ENCODE results near the gene KIAA1328. TPM values are rescaled to one million over a fixed set of nuclear protein-coding genes. Genes with fewer than 3 reads are reported as not detected.

KIAA1328 gene
- total and polyA plus RNA-seq, 4 donors = 2.8 to 48.1 (median 7.0) TPM

DNA sequence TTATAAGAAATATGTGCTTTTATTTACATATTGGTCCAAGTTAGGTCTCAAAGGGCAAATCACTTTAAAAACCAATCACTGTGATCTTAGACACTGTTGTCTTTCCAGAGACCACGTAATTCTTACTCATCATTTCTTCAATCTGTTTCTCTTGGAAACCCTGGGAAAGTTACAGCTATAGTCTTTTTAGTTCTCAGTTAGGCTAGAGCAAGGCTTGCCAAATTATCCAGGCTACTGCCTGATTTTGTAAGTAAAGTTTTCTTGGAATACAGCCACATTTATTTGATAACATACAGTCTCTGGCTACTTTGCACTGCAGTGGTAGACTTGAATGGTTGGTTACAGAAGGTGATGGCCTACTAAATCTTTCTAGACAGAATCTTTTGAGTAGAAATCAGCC, 106.0 kb downstream of the KIAA1328 start:
- ATAC-seq (ENCODE audit: insufficient read depth, low FRiP score) (no peak), DNase-seq (peak in 2 of 3 donors; percentile 61 to 76)
- peaks cover 0 to 5% (median under 1%) of the 10 kb centered on the region in 4 donors for H3K9me3 ChIP-seq (ENCODE audit: control insufficient read depth in 4 of 4, insufficient read depth in 3 of 4, low read length in 3 of 4)
- H3K27me3 ChIP-seq (ENCODE audit: control insufficient read depth in 3 of 3, insufficient read depth in 3 of 3, low read length in 2 of 3) = no peaks in the 10 kb centered on the region
- no peak overlapping the region for H3K4me3 ChIP-seq
- H3K9ac ChIP-seq (ENCODE audit: insufficient read depth in 1 of 2, low read length in 2 of 2) = no peak overlapping the region
- H3K27ac ChIP-seq (ENCODE audit: low read depth in 1 of 2, low read length in 1 of 2) = no peak overlapping the region
- H3K36me3 ChIP-seq (ENCODE audit: control insufficient read depth in 4 of 4, insufficient read depth in 4 of 4, low read length in 4 of 4) = peaks cover 0 to 8% (median 1%) of the 10 kb centered on the region in 4 donors
- 75 to 97% methylated on average over 1 of the region's 1 CpG for WGBS, 2 donors
- peaks cover 0 to 8% (median 0%) of the 10 kb centered on the region in 5 donors for H3K4me1 ChIP-seq (ENCODE audit: control insufficient read depth in 5 of 5, insufficient read depth in 5 of 5, low read length in 5 of 5)
- no peak for TF ChIP-seq CTCF (IDR thresholded peaks at IDR 0.05; ENCODE audit: control extremely low read depth, extremely low read depth)

DNA sequence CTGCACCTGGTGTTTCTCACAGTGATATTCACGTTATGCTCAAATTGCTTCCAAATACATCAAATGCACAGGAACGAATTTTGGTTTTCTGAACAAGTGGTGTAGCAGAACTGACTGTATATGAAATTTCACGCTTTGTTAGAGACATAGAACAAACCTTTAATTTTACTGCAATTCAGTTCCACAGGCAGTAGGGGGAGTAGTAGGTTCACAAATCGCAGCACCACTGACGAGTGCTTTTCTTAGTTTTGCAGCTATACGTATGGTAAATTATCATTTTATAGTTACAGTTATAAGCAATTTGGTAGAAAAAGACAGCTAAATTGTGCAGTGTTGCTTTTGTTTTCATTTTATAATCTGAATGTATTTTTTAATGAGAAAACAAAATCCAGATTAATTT, 113.3 kb downstream of the KIAA1328 start:
- TF ChIP-seq CTCF (IDR thresholded peaks at IDR 0.05; ENCODE audit: control extremely low read depth, extremely low read depth) = no peak
- Histone ChIP-seq H3K9me3 (ENCODE audit: control insufficient read depth in 4 of 4, insufficient read depth in 3 of 4, low read length in 3 of 4) (peaks cover 0 to 8% (median under 1%) of the 10 kb centered on the region in 4 donors), H3K36me3 (ENCODE audit: control insufficient read depth in 4 of 4, insufficient read depth in 4 of 4, low read length in 4 of 4) (no peaks in the 10 kb centered on the region), H3K27ac (ENCODE audit: low read depth in 1 of 2, low read length in 1 of 2) (no peak overlapping the region), H3K4me1 (ENCODE audit: control insufficient read depth in 5 of 5, insufficient read depth in 5 of 5, low read length in 5 of 5) (peaks cover 0 to 1% (median 0%) of the 10 kb centered on the region in 5 donors), H3K27me3 (ENCODE audit: control insufficient read depth in 3 of 3, insufficient read depth in 3 of 3, low read length in 2 of 3) (no peaks in the 10 kb centered on the region), H3K4me3 (no peak overlapping the region), H3K9ac (ENCODE audit: insufficient read depth in 1 of 2, low read length in 2 of 2) (no peak overlapping the region)
- DNase-seq = peak in 2 of 3 donors; percentile 27 to 52
- WGBS, 2 donors = 74 to 79% methylated on average over 6 of the region's 6 CpGs
- no peak for ATAC-seq (ENCODE audit: insufficient read depth, low FRiP score)

- H3K36me3 ChIP-seq (ENCODE audit: control insufficient read depth in 4 of 4, insufficient read depth in 4 of 4, low read length in 4 of 4) = no peaks in the 10 kb centered on the region
- no peak for TF ChIP-seq CTCF (IDR thresholded peaks at IDR 0.05; ENCODE audit: control extremely low read depth, extremely low read depth)
- DNase-seq (peak; percentile 50 to 66 (median 51)), ATAC-seq (ENCODE audit: insufficient read depth, low FRiP score) (no peak)
- H3K9me3 ChIP-seq (ENCODE audit: control insufficient read depth in 4 of 4, insufficient read depth in 3 of 4, low read length in 3 of 4) = no peaks in the 10 kb centered on the region
- no peak overlapping the region for H3K27ac ChIP-seq (ENCODE audit: low read depth in 1 of 2, low read length in 1 of 2)
- no peak overlapping the region for H3K9ac ChIP-seq (ENCODE audit: insufficient read depth in 1 of 2, low read length in 2 of 2)
- H3K4me3 ChIP-seq = no peak overlapping the region
- H3K4me1 ChIP-seq (ENCODE audit: control insufficient read depth in 5 of 5, insufficient read depth in 5 of 5, low read length in 5 of 5) = peaks cover 0 to 6% (median 0%) of the 10 kb centered on the region in 5 donors
- WGBS, 2 donors = 76 to 86% methylated on average over 6 of the region's 6 CpGs
- no peaks in the 10 kb centered on the region for H3K27me3 ChIP-seq (ENCODE audit: control insufficient read depth in 3 of 3, insufficient read depth in 3 of 3, low read length in 2 of 3)
Measured at GRCh38 chr18:36947820-36948348, 119.0 kb downstream of the KIAA1328 start.

- Histone ChIP-seq H3K27me3 (ENCODE audit: control insufficient read depth in 3 of 3, insufficient read depth in 3 of 3, low read length in 2 of 3) (no peaks in the 10 kb centered on the region), H3K27ac (ENCODE audit: low read depth in 1 of 2, low read length in 1 of 2) (no peak overlapping the region), H3K9ac (ENCODE audit: insufficient read depth in 1 of 2, low read length in 2 of 2) (no peak overlapping the region), H3K4me3 (no peak overlapping the region), H3K36me3 (ENCODE audit: control insufficient read depth in 4 of 4, insufficient read depth in 4 of 4, low read length in 4 of 4) (no peaks in the 10 kb centered on the region), H3K4me1 (ENCODE audit: control insufficient read depth in 5 of 5, insufficient read depth in 5 of 5, low read length in 5 of 5) (peaks cover 0 to 6% (median 0%) of the 10 kb centered on the region in 5 donors), H3K9me3 (ENCODE audit: control insufficient read depth in 4 of 4, insufficient read depth in 3 of 4, low read length in 3 of 4) (no peaks in the 10 kb centered on the region)
- whole genome bisulfite sequencing, 2 donors = 56 to 68% methylated on average over 4 of the region's 4 CpGs
- ATAC-seq (ENCODE audit: insufficient read depth, low FRiP score) = no peak
- TF ChIP-seq CTCF (IDR thresholded peaks at IDR 0.05; ENCODE audit: control extremely low read depth, extremely low read depth) = no peak
- no peak for DNase-seq
Measured at GRCh38 chr18:36950282-36950681, 121.4 kb downstream of the KIAA1328 start.
